CD4-positive, alpha-beta T cell treated with Interleukin-12 subunit alpha and Interleukin-12 subunit beta, for 1 hour (primary cell): ENCODE measurements around the gene CCDC127.
"Not testable (repeated sequence)": the region's sequence is repeated elsewhere in the genome, so short reads cannot be mapped to it uniquely, and the experiment has no call there.

Experiments used
- DNase-seq: peaks from one replicate; pipeline ENCODE4 v3.0.0-alpha.2; 2020

Gene CCDC127

GRCh38 chr5:233426-233825 is 15.5 kb upstream of the CCDC127 start:
- DNase-seq: not testable (repeated sequence)

- DNase-seq: no peak
These were observed 13.7 kb upstream of the CCDC127 start for GRCh38 chr5:231661-232060.

GRCh38 chr5:230711-231110 is 12.8 kb upstream of the CCDC127 start:
- no peak for DNase-seq

- DNase-seq: no peak
These were observed 10.9 kb upstream of the CCDC127 start for GRCh38 chr5:228886-229285.

GRCh38 chr5:227375-227774 is 9.4 kb upstream of the CCDC127 start:
- not testable (repeated sequence) for DNase-seq

- DNase-seq: no peak
These were observed 7.4 kb upstream of the CCDC127 start for GRCh38 chr5:225334-225733.

- no peak for DNase-seq
These were observed 5.8 kb upstream of the CCDC127 start for GRCh38 chr5:223791-224190.

- not testable (repeated sequence) for DNase-seq
These were observed 5.2 kb upstream of the CCDC127 start for GRCh38 chr5:222951-223715.

- peak; percentile 42 for DNase-seq
These were observed 2.0 kb upstream of the CCDC127 start for GRCh38 chr5:219991-220390.

GRCh38 chr5:219460-219863 is 1.5 kb upstream of the CCDC127 start:
- peak; percentile 40 for DNase-seq

- peak; percentile 12 for DNase-seq
These were observed 721 bp upstream of the CCDC127 start for GRCh38 chr5:218457-219291.

- DNase-seq: not testable (repeated sequence)
These were observed 1.9 kb downstream of the CCDC127 start for GRCh38 chr5:216076-216475.

GRCh38 chr5:215256-215655 is 2.7 kb downstream of the CCDC127 start:
- DNase-seq: not testable (repeated sequence)

- DNase-seq: no peak
These were observed 4.1 kb downstream of the CCDC127 start for GRCh38 chr5:213803-214395.

- no peak for DNase-seq
These were observed 9.4 kb downstream of the CCDC127 start for GRCh38 chr5:208449-209114.

- no peak for DNase-seq
These were observed 10.4 kb downstream of the CCDC127 start for GRCh38 chr5:207599-207998.

- DNase-seq: no peak
These were observed 10.9 kb downstream of the CCDC127 start for GRCh38 chr5:206927-207536.

GRCh38 chr5:206406-206805 is 11.5 kb downstream of the CCDC127 start:
- DNase-seq: no peak

GRCh38 chr5:204966-205670 is 12.8 kb downstream of the CCDC127 start:
- no peak for DNase-seq

GRCh38 chr5:204462-204861 is 13.5 kb downstream of the CCDC127 start:
- no peak for DNase-seq

GRCh38 chr5:204001-204400 is 14.0 kb downstream of the CCDC127 start:
- no peak for DNase-seq
